Cortex of kidney (tissue), 1 donor: Measurements from ENCODE around the gene TMEM107.

Source experiments
- DNase-seq: peaks from one replicate; lab custom pipeline; 2025; lab: John Stamatoyannopoulos, UW

Gene TMEM107

DNA sequence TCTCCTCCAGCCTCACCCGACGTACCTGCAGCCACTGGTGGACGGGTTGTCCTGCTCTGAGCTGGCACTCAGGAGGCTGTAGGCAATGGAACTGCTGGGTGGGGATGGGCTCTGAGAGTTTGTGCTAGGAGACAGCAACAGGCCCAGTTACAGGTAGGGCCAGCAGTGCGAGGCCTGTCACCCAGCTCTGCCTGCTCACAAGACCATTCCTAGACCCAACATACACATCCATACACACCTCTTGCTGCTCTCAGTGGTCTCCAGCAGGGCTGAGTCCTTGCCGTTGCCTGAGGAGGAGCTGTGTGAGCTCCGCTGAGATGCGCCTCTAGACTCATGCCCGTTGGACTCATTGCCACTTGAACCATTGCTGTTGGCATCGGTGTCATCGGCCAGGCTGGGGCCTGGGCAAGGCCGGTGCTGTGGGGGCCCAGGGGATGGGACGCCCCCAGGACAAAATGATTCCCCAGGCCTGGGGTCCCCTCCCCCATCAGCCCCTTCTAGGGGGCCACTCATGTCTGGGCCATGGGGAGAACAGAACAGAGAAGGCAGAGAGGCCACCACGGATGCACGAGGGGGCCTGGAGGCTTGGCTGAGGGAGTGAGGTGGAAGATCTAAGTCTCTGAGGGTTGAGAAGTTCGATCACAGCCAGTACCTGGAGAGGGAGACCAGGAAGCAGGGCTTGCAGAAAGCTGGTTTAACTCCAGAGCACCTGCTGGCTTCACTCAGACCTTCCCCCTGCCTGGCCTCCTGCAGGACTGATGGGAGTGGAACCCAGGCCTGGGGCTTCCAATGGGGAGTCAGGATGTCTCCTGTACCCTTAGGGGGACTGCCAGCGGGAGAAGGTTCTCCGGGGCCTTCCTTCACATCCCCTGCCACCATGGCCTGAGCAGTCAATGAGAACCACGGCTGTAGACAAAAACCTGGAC lies 25.7 kb downstream of the TMEM107 start:
- no peak for DNase-seq

DNA sequence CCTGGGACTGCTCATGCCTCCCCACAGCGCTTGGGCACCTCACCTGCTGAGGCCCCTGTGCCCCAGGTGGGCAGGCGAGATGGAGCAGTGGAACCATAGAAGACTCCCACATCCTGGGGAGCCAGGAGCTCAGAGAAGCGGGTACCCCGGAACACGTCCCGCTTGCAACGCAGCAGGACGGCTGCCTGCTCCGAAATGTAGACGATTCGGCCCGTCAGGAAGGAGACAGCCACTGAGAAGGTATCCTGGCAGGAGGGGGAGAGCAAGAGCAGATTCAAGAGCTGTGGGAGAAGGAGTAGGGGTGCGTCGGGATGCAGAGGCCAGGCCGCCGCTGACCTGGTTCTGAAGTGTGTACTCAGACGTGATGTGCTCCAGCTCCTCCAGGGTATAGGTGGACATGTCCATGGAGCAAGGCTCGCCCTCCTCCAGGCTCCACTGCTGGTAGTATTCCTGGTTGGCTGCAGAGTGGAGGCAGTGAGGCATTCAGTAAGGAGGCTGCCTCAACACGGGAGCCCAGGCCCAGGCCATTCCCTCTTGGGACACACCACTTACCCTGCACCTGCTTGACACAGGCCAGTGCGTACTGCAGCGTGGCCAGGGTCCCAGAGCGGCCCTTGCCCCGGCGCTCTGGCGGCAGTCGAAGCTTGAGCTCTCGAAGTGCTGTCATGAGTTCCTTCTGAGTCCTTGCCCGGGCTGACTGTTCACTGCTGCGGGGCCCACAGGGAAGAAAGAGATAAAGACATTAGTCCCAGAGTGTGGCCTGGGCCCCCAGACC lies 26.6 kb downstream of the TMEM107 start:
- no peak for DNase-seq

DNA sequence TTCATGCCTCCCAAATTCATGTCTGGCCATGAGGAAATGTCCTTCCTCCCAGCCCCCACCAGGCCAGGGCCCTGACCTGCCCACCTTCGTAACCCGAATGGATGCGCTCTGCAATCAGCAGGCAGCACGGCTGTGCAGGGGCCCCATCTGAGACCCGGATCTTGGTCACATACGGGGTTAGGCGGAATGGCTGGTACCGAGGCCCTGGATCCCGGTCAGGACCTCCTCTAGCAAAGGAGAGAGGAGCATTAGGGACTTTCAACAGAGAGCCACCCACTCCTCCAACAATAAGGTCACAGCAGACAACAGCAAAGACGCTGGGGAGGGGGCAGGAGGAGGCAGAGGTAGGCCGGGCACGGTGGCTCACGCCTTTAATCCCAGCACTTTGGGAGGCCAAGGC lies 27.6 kb downstream of the TMEM107 start:
- DNase-seq: no peak

- DNase-seq: no peak
These were observed 28.3 kb downstream of the TMEM107 start for GRCh38 chr17:8147805-8148404.

DNA sequence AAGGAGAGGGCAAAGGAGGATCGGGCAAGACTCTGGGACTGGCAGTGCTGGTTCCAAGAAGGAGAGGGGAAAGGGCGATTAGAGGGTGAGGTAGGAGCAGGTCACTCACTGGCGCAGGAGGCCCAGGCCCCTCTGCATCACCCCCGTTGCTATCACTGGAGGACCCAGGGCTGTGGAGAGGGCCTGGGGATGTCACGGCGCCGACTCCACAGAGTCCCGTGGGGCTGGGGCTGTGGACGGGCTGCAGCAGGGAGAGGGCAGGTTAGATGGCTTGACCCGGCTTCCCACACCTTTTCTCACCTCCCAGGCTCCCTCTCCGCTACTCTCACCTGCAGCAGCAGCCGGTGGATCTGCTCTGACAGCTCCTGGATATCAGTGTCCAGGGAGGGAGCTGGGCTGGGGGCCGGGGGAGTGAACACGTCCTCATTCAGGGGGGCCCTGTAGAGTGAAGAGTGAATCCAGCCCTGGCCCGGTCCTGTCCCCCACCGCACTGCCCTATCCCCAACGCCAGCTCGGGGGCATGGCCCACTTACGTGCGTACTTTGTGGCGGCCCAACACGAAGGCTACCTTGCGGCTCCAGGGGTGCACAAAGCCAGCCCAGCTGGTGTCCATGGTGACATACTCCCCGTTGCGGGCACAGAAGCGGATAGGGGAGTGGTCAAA lies 28.9 kb downstream of the TMEM107 start:
- DNase-seq: no peak

- DNase-seq: no peak
These were observed 29.6 kb downstream of the TMEM107 start for GRCh38 chr17:8146381-8147140.

GRCh38 chr17:8145811-8146210 lies 30.4 kb downstream of the TMEM107 start:
- DNase-seq: no peak

DNA sequence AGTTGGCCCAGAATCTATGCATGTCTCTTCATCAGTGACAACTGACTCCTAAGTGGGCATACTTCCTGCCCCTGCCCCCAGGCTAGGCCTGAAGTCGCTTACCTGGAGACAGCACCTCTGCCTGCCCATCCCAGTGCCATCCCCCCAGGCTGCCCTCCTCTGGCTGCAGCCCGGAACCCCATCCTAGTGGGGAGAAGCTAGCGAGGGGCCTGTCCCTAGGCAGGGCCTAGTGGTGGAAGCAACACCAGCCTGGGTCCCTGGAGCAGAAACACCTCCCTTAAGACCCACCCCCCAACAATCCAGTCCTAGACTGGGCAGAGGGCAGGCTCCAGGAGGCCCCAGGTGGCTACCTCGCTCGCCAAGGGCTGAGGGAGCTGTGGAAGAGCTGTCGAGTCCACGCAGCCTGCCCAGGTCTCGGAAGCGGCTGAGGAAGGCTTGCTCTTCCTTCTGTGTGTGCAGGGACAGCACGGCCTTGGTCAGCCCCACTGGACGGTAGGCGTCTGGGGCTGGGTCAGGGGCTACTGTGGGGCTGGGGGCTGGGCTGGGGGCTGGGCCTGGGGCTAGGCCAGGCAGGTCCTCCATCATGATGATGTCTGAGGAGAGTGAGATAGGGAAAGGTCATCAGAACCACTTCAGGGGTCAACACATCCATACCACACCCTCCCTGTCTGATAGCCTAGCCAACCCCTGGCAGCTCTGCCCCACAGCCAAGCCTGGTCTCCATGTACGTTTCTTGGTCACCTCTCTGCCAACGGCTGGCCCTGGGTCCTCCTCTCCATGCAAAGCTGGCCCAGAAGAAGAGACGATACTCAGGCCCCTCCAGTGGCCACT lies 31.6 kb downstream of the TMEM107 start:
- no peak for DNase-seq

- DNase-seq: no peak
These were observed 32.4 kb downstream of the TMEM107 start for GRCh38 chr17:8143581-8144400.

- no peak for DNase-seq
These were observed 33.1 kb downstream of the TMEM107 start for GRCh38 chr17:8142887-8143580.

DNA sequence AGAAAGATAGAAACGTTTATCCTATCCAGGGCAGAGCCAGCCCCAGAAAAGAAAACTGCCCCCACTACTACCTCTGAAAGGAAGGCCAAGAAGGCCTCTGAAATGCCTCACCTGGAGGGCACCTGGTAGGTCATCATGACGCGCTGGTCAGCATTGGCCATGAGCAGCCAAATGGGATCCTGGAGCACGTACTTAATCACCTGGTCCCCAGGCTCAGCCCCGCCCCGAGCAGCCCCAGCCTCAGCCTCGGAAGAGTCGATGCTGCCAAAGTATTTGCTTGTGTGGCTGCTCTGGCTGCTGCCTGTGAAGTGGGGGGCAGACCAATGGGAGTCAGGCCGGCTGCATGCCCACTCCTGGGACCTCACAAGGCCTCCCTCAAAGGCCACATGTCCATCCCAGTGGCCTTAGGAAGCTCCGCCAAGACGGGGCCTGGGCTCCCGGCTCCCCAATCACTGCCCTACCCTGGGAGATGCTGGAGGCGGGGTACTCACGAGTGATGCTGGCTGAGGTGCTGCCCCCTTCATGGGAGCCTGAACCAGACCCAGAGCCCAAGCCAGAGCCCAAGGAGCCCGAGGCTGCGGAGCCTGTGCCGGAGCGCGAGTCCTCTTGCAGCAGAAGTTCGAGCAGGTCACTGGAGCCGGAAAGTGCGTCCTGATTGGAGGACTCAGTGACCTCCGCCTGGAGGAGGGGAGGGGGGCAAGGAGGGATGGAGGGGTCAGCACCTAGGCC lies 33.9 kb downstream of the TMEM107 start:
- no peak for DNase-seq

- no peak for DNase-seq
These were observed 34.4 kb downstream of the TMEM107 start for GRCh38 chr17:8141741-8142140.

DNA sequence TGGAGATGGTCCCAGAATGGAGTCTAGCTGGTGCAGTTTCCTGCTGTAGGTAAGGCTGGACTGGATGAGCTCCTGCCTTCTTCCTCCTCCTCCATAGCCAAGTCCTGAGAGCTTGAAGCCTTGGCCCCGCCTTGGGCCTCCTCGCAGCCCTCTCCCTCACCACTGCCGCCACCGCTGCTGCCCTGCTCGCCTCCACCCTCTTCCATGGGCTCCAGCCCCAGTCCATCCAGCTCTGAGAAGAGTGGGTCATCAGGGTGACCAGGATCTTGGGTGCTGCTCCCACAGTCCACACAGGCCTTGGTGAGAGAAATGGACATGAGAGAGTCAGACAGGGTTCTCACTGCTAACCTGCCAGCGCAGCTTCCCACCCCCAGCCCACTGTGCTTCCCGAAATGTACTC lies 35.1 kb downstream of the TMEM107 start:
- no peak for DNase-seq

GRCh38 chr17:8140065-8141029 lies 35.8 kb downstream of the TMEM107 start:
- no peak for DNase-seq

DNA sequence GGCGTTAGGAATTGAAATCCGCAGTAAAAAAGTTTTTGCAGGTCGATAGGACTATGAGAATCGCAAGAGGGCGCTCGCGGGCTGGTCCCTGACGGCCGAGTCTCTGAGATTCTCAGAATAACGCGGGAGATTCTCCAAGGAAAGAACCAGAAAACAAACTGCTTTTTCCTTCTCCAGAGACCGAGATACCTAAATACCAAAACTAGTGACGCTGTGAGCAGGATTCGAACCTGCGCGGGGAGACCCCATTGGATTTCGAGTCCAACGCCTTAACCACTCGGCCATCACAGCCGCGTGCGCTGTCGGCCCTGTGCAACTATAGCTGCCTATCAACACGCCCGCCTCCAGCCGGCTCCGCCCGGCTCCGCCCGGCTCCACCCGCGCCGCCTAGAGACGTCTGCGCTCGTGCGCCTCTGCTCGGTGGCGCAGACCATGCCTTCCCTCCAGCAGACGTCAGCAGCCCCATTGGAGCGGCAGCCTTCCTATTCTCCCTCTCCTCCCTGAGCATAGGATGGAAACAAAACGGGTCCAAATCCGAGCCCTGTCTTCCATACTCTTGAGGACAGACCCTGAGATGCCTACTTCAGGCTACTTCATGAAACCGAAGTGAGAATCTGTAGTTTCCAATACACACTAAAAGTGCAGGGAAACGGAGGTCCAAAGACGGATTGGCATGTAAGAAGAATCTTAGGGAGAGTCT lies 37.4 kb downstream of the TMEM107 start:
- peak; percentile 63 for DNase-seq

DNA sequence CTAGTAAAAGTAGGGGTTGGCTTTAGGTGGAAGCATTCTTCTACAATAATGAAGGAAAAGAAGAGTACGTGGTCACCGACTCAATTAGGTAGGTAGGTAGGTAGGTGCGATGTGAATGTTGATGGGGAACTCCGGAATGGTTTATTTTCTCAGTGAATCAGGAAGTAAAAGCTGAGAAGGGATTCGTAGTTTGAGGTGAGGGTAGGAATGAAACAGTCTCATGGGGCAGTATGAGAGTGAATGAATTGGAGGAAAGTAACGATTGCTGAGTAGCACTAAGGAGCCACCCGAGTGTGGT lies 37.9 kb downstream of the TMEM107 start:
- DNase-seq: no peak
